ACC112 (cell line): ENCODE results near the gene UGCG.

ENCODE experiments used
- H2AFZ ChIP-seq: fragments of 200-600 bp; sonication (generic); one replicate; pipeline ENCODE4 v1.6.0; 2017; ENCODE audit warnings: antibody characterized with exemption, low read length; ENCODE audit not compliant: unreplicated experiment
- H3K27ac ChIP-seq: fragments of 200-600 bp; sonication (generic); 2 replicates; pipeline ENCODE4 v1.5.1; 2014; ENCODE audit warnings: low read depth, mild to moderate bottlenecking, antibody characterized with exemption, low read length, moderate library complexity
- H3K27me3 ChIP-seq: fragments of 200-600 bp; sonication (generic); 2 replicates; pipeline ENCODE4 v1.6.1; 2014; ENCODE audit warnings: mild to moderate bottlenecking, antibody characterized with exemption, low read length, moderate library complexity, mixed read lengths; ENCODE audit not compliant: insufficient read depth
- H3K36me3 ChIP-seq: fragments of 200-600 bp; sonication (generic); 2 replicates; pipeline ENCODE4 v1.6.1; 2016; ENCODE audit warnings: mild to moderate bottlenecking, antibody characterized with exemption, low read length, moderate library complexity, mixed read lengths; ENCODE audit not compliant: insufficient read depth
- H3K4me1 ChIP-seq: fragments of 200-600 bp; sonication (generic); one replicate; pipeline ENCODE4 v1.6.1; 2016; ENCODE audit warnings: low read length, mixed read lengths; ENCODE audit not compliant: insufficient read depth, unreplicated experiment, control insufficient read depth
- H3K4me3 ChIP-seq: fragments of 200-600 bp; sonication (generic); 2 replicates; pipeline ENCODE4 v1.5.1; 2014; ENCODE audit warnings: mild to moderate bottlenecking, low read depth, low read length
- H3K79me2 ChIP-seq: fragments of 200-600 bp; sonication (generic); one replicate; pipeline ENCODE4 v1.6.0; 2016; ENCODE audit warnings: low read length; ENCODE audit not compliant: control insufficient read depth, unreplicated experiment, insufficient read depth

UGCG gene

DNA sequence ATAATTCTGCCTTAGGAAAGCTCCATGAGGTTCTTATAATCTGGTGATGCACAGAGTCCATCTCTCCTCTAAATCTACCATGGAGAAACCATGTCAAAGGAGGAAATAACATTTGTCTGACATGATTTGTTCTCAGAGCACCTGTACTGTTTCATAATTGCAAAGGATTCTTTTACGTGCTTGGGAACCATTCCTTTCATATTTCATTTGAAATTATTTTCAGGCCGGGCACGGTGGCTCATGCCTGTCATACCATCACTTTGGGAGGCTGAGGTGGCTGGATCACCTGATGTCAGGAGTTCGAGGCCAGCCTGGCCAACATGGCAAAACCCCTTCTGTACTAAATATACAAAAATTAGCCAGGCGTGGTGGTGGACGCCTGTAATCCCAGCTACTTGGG is 65.4 kb downstream of the UGCG start:
- Histone ChIP-seq H3K79me2 (no peaks in the 10 kb centered on the region), H3K27ac (peak overlapping the region; percentile 95), H3K27me3 (no peaks in the 10 kb centered on the region), H3K36me3 (no peaks in the 10 kb centered on the region), H2AFZ (no peak overlapping the region), H3K4me3 (no peak overlapping the region), H3K4me1 (peaks cover 69% of the 10 kb centered on the region)

DNA sequence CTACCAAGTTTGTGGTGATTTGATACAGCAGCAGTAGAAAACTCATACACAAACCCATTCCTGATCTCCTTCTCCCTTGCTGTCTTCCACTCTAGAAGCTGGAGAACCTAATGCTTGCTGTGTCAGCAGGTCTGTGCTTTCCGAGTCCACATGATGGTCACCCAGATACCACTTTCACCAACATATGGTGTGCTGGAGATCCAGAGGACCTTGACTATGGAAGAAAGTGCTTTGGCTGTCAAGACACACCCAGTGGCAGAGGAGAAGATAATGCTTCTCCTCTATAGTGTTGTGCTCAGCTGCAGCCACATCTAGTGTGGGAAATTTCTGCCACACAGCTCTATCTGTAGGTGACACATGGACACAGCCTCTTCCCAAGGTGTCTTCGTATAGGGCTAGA is 67.4 kb downstream of the UGCG start:
- H3K27ac ChIP-seq: peak overlapping the region; percentile 96; the same call in 1 of the 2 replicates
- no peak overlapping the region for H3K4me3 ChIP-seq
- no peaks in the 10 kb centered on the region for H3K36me3 ChIP-seq
- H3K79me2 ChIP-seq: no peaks in the 10 kb centered on the region
- H2AFZ ChIP-seq: no peak overlapping the region
- H3K27me3 ChIP-seq: no peaks in the 10 kb centered on the region
- H3K4me1 ChIP-seq: peaks cover 56% of the 10 kb centered on the region

DNA sequence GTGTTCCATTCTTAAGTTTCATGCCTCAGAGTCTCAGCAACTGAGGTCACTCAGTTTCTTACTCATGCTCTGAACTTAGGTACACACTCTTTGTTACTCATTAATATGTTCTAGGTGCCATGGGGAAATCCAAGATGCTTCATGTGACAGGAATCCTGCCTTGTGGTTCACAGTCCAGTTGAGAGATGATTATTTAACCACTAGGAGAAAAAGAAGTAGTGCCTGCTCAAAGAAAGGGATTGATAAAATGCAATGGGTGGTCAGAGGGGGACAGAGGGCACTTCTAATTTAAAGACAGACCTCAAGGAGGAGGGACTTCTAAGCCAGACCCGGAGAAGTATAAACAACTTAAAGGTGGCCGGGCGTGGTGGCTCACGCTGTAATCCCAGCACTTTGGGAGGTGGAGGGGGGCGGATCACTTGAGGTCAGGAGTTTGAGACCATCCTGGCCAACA is 69.0 kb downstream of the UGCG start:
- Histone ChIP-seq H2AFZ (no peak overlapping the region), H3K79me2 (no peaks in the 10 kb centered on the region), H3K36me3 (no peaks in the 10 kb centered on the region), H3K27me3 (no peaks in the 10 kb centered on the region), H3K4me1 (peaks cover 40% of the 10 kb centered on the region), H3K27ac (peak overlapping the region; percentile 96), H3K4me3 (no peak overlapping the region)

DNA sequence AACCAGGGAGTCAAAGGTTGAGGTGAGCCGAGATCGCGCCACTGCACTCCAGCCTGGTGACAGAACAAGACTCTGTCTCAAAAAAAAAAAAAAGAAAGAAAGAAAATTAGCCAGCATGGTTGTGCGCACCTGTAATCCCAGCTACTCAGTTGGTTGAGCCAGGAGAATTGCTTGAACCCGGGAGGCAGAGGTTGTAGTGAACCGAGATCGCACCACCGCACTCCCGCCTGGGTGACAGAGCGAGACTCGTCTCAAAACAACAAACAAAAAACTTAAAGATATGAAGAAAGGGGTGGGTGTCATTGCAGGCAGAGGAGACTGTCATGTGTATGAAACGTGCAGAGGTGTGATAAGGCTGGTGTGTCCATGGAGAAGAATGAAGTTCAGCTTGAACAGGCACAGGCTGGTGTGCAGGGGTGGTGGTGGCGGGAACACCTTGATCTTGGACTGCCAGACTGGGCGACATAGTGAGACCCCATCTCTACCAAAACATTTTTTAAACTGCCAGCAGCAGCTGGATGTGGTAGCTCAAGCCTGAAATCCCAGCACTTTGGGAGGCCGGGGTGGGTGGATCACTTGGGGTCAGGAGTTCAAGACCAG is 69.6 kb downstream of the UGCG start:
- Histone ChIP-seq H3K27me3 (no peaks in the 10 kb centered on the region), H3K27ac (peak overlapping the region; percentile 96), H3K79me2 (no peaks in the 10 kb centered on the region), H3K4me1 (peaks cover 34% of the 10 kb centered on the region), H3K4me3 (no peak overlapping the region), H2AFZ (no peak overlapping the region), H3K36me3 (no peaks in the 10 kb centered on the region)

DNA sequence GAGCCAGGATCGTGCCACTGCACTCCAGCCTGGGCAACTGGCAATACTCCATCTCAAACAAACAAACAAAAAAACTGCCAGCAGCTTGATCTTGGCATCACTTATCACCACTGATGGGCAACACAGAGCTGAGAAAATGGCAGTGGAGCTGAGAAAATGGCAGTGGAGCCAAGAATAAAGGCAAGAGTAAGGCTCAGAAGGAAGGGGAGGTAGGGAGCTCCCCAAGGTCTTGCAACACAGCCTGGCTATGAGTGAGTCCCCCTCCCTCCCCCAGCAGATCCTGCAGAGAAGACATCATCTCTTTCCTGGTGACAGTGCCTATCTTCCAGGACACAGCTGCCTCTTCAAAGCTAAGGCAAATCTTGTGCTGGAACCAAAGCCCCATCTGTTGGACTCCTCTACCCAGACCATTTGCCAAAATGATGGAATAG is 70.3 kb downstream of the UGCG start:
- Histone ChIP-seq H3K4me1 (peaks cover 27% of the 10 kb centered on the region), H3K27me3 (no peaks in the 10 kb centered on the region), H3K27ac (peak overlapping the region; percentile 96), H3K79me2 (no peaks in the 10 kb centered on the region), H2AFZ (peak overlapping the region; percentile 9), H3K4me3 (no peak overlapping the region), H3K36me3 (no peaks in the 10 kb centered on the region)

DNA sequence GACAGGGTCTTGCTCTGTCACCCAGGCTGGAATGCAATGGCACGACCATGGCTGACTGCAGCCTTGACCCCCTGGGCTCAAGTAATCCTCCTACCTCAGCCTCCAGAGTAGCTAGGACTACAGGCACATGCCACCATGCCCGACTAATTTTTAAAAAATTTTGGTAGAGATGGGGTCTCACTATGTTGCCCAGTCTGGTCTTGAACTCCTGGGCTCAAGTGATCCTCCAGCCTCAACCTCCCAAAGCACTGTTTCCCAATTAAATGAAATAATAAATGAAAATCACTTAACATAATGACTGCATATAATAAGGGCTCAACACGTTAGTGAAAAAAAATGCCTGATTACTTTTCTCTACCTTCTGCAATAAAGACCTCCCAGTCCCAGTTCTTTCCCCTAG is 71.0 kb downstream of the UGCG start:
- H3K4me1 ChIP-seq: peaks cover 25% of the 10 kb centered on the region
- no peaks in the 10 kb centered on the region for H3K27me3 ChIP-seq
- H3K79me2 ChIP-seq: no peaks in the 10 kb centered on the region
- no peaks in the 10 kb centered on the region for H3K36me3 ChIP-seq
- H3K4me3 ChIP-seq: no peak overlapping the region
- no peak overlapping the region for H3K27ac ChIP-seq
- no peak overlapping the region for H2AFZ ChIP-seq

DNA sequence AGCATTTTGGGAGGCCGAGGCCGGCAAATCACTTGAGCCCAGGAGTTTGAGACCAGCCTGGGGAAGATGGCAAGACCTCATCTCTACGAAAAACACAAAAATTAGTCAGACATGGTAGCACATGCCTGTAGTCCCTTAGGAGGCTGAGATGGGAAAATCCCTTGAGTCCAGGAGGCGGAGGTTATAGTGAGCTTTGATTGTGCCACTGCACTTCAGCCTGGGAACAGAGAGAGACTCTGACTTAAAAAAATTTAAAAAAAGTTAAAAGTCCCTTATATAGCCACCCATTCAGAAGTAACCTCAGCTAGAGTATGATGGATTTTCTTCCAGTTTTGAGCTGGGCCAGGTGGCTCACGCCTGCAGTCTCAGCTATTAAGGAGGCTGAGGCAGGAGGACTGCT is 72.4 kb downstream of the UGCG start:
- H3K36me3 ChIP-seq: no peaks in the 10 kb centered on the region
- peak overlapping the region; percentile 31; the same call in 1 of the 2 replicates for H3K27ac ChIP-seq
- H3K4me1 ChIP-seq: peaks cover 30% of the 10 kb centered on the region

DNA sequence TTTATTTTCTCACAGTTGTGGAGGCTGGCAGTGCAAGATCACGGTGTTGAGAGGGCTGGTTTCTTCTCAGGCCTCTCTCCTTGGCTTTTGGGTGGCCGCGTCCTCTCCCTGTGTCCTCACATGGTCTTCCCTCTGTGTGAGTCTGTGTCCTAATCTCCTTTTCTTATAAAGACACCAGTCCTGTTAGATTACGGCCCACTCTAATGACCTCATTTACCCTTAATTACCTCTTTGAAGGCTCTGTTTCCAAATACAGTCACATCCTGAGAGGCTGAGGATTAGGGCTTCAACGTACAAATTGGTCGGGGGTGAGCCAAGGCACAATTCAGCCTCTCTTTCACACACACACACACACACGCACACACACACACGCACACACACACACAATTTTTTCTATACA is 73.0 kb downstream of the UGCG start:
- H3K27ac ChIP-seq: peak overlapping the region; percentile 31; the same call in 1 of the 2 replicates
- H3K79me2 ChIP-seq: no peaks in the 10 kb centered on the region
- H3K4me1 ChIP-seq: peaks cover 36% of the 10 kb centered on the region
- no peak overlapping the region for H3K4me3 ChIP-seq
- no peaks in the 10 kb centered on the region for H3K27me3 ChIP-seq
- no peak overlapping the region for H2AFZ ChIP-seq
- no peaks in the 10 kb centered on the region for H3K36me3 ChIP-seq

More for the DNA sequence above, 72.4 kb downstream of the UGCG start:
- H3K79me2 ChIP-seq: no peaks in the 10 kb centered on the region
- no peak overlapping the region for H3K4me3 ChIP-seq
- H3K27me3 ChIP-seq: no peaks in the 10 kb centered on the region
- no peak overlapping the region for H2AFZ ChIP-seq

DNA sequence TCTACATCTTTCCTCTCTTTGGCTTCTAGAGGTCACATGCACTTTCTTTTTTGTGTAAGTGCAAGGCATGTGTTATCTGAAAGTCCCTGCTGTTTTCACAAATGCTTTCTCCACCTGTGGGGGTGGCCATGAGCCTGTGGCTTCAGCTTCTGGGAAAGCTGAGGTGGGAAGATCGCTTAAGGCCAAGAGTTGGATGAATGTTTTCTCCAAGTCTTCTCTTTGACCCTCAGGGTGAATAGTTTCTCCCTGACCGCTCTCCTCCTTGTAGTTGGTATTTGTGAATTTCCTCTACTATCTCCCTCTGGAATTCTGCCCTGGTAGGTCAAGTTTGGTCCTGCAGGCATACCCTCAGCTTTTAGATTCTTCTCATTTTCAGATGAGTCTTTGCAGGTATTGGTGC is 74.2 kb downstream of the UGCG start:
- H3K4me3 ChIP-seq: no peak overlapping the region
- no peak overlapping the region for H2AFZ ChIP-seq
- H3K27ac ChIP-seq: no peak overlapping the region
- peaks cover 28% of the 10 kb centered on the region for H3K4me1 ChIP-seq
- H3K27me3 ChIP-seq: no peaks in the 10 kb centered on the region
- no peaks in the 10 kb centered on the region for H3K36me3 ChIP-seq
- no peaks in the 10 kb centered on the region for H3K79me2 ChIP-seq

DNA sequence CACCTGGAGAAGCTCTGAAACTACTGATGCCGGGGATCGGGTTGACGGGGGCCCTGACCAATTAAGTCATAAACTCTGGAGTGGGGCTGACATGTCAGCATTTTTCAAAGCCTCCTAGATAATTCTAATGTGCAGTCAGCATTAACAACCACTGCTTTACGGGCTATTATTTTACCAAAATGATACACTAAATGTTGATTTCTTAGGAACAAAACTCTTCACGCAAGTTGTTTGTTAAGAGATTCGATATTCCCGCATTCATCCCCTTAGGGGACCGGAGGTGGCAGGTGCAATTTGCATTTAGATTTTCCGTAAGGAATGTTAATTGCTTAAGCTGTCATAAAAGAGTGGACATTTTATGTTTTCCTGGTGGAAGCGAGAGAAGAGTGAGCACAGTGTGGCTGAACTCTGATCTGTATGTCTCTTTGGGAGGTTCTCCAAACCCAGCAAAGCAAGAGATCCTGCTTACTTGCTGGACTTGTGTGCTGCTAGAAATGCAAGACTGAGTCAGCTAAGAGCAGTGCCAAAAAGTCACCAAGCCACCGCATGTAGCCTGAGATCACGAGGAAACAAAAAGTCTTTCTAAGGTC is 77.6 kb downstream of the UGCG start:
- Histone ChIP-seq H3K36me3 (no peaks in the 10 kb centered on the region), H2AFZ (peak overlapping the region; percentile 30), H3K27me3 (no peaks in the 10 kb centered on the region), H3K27ac (peak overlapping the region; percentile 46; the same call in 1 of the 2 replicates), H3K4me1 (peaks cover 13% of the 10 kb centered on the region), H3K79me2 (no peaks in the 10 kb centered on the region), H3K4me3 (no peak overlapping the region)

DNA sequence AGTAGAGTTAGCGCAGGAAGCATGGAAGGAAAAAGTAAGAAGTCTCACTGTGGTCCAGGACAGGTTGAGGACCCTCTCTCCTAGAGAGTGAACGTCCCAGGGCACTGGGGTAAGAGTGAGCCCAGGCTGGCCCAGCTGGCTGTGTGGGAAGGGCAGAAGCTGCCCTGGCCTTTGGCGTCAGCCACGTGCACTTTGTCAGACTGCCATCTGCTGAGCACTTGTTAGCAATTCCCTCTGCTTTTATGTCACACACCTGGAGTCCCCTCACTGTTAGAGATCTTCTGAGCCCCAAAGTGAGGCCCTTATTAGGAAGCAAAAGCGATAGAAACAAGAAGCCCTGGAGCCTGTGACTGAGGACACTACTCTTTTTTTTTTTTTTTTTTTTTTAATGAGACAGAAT is 79.1 kb downstream of the UGCG start:
- Histone ChIP-seq H3K79me2 (no peaks in the 10 kb centered on the region), H3K36me3 (no peaks in the 10 kb centered on the region), H3K27ac (no peak overlapping the region), H3K4me1 (peaks cover 13% of the 10 kb centered on the region), H3K4me3 (no peak overlapping the region), H3K27me3 (no peaks in the 10 kb centered on the region), H2AFZ (no peak overlapping the region)
